Activated T-cell treated with anti-CD3 and anti-CD28 coated beads for 4 hours (primary cell): ENCODE measurements around the gene MED9.
"Not testable (repeated sequence)": the region's sequence is repeated elsewhere in the genome, so short reads cannot be mapped to it uniquely, and the experiment has no call there.

Experiments
- DNase-seq: peaks from one replicate; pipeline ENCODE4 v3.0.0-alpha.2; 2020

MED9 gene

GRCh38 chr17:17476865-17477467 lies at the start of gene MED9:
Gene MED9 (plus strand): TSS chr17:17477000. CDS start chr17:17477042, 42 bp downstream.
- DNase-seq = peak; percentile 98

GRCh38 chr17:17429222-17429621 lies 47.6 kb upstream of the MED9 start:
- DNase-seq = no peak

GRCh38 chr17:17430924-17431323 lies 45.9 kb upstream of the MED9 start:
- DNase-seq = not testable (repeated sequence)

- no peak for DNase-seq
These were observed 45.2 kb upstream of the MED9 start for GRCh38 chr17:17431605-17432004.

GRCh38 chr17:17433000-17433703 lies 43.6 kb upstream of the MED9 start:
- DNase-seq = no peak

- no peak for DNase-seq
These were observed 42.3 kb upstream of the MED9 start for GRCh38 chr17:17434477-17434876.

GRCh38 chr17:17435323-17435722 lies 41.5 kb upstream of the MED9 start:
- DNase-seq = no peak

GRCh38 chr17:17437461-17437860 lies 39.3 kb upstream of the MED9 start:
- no peak for DNase-seq

- DNase-seq = no peak
These were observed 38.9 kb upstream of the MED9 start for GRCh38 chr17:17437893-17438292.

- DNase-seq = peak; percentile 63
These were observed 36.6 kb upstream of the MED9 start for GRCh38 chr17:17440010-17440843.

- DNase-seq = no peak
These were observed 35.7 kb upstream of the MED9 start for GRCh38 chr17:17440938-17441675.

GRCh38 chr17:17443173-17443572 lies 33.6 kb upstream of the MED9 start:
- DNase-seq = no peak

- DNase-seq = no peak
These were observed 31.4 kb upstream of the MED9 start for GRCh38 chr17:17445296-17445924.

GRCh38 chr17:17445925-17446665 lies 30.7 kb upstream of the MED9 start:
- no peak for DNase-seq

- DNase-seq = no peak
These were observed 30.1 kb upstream of the MED9 start for GRCh38 chr17:17446666-17447155.

- DNase-seq = no peak
These were observed 29.5 kb upstream of the MED9 start for GRCh38 chr17:17447264-17447663.

GRCh38 chr17:17448076-17448475 lies 28.7 kb upstream of the MED9 start:
- no peak for DNase-seq

- DNase-seq = no peak
These were observed 28.1 kb upstream of the MED9 start for GRCh38 chr17:17448723-17449122.

- no peak for DNase-seq
These were observed 23.7 kb upstream of the MED9 start for GRCh38 chr17:17453088-17453487.

GRCh38 chr17:17454276-17454675 lies 22.5 kb upstream of the MED9 start:
- DNase-seq = no peak

GRCh38 chr17:17454700-17455099 lies 22.1 kb upstream of the MED9 start:
- not testable (repeated sequence) for DNase-seq

- DNase-seq = no peak
These were observed 21.6 kb upstream of the MED9 start for GRCh38 chr17:17455173-17455572.
